ENCODE results near the gene ZBTB5.

DNA sequence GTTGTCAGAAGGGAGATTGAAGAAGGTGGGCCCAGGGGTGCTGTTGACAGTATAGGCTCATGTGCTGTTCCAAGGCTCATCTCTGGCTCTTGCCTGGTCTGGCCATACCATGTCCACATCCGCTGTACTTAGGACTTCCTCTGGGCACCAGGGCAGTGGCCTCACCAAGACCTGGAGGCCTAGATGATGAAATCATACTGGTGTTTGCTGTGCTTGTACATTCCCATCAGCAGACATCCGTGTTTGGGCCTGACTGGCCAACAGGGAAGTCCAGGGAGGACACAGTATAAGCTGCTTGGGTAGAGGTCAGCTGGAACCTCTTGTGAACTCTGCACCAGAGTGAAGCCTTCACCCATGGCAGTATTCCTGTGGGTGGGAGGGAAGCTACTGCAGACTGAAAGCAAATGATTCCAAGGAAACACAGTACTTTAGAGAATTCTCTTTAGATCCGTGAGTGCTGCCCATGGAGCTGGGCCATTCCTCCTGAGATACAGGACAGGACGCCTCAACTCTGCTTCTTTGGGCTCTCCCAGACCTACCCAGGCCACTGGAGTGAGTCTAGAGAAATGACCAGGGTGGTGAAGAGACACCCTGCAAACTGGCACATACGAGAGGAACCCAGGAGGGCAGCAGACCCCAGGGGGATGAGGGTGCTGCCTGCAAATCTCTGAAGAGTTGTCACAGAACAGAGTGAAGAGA, 43.0 kb upstream of the ZBTB5 start:
- TF ChIP-seq, protein P1, sequence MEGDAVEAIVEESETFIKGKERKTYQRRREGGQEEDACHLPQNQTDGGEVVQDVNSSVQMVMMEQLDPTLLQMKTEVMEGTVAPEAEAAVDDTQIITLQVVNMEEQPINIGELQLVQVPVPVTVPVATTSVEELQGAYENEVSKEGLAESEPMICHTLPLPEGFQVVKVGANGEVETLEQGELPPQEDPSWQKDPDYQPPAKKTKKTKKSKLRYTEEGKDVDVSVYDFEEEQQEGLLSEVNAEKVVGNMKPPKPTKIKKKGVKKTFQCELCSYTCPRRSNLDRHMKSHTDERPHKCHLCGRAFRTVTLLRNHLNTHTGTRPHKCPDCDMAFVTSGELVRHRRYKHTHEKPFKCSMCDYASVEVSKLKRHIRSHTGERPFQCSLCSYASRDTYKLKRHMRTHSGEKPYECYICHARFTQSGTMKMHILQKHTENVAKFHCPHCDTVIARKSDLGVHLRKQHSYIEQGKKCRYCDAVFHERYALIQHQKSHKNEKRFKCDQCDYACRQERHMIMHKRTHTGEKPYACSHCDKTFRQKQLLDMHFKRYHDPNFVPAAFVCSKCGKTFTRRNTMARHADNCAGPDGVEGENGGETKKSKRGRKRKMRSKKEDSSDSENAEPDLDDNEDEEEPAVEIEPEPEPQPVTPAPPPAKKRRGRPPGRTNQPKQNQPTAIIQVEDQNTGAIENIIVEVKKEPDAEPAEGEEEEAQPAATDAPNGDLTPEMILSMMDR (IDR thresholded peaks at IDR 0.05): no peak
- TF ChIP-seq POLR2A (IDR thresholded peaks at IDR 0.05; ENCODE audit: low read length): no peak
- no peak for TF ChIP-seq SMC3 (IDR thresholded peaks at IDR 0.05)
- no peak for TF ChIP-seq RAD21 (conservative IDR thresholded peaks at IDR 0.05 in 1 of 2, IDR thresholded peaks at IDR 0.05 in 1 of 2)
- no peak for TF ChIP-seq EP300 (IDR thresholded peaks at IDR 0.05)
- TF ChIP-seq, protein P2, sequence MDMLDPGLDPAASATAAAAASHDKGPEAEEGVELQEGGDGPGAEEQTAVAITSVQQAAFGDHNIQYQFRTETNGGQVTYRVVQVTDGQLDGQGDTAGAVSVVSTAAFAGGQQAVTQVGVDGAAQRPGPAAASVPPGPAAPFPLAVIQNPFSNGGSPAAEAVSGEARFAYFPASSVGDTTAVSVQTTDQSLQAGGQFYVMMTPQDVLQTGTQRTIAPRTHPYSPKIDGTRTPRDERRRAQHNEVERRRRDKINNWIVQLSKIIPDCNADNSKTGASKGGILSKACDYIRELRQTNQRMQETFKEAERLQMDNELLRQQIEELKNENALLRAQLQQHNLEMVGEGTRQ (IDR thresholded peaks at IDR 0.05): no peak
- TF ChIP-seq, protein P3, sequence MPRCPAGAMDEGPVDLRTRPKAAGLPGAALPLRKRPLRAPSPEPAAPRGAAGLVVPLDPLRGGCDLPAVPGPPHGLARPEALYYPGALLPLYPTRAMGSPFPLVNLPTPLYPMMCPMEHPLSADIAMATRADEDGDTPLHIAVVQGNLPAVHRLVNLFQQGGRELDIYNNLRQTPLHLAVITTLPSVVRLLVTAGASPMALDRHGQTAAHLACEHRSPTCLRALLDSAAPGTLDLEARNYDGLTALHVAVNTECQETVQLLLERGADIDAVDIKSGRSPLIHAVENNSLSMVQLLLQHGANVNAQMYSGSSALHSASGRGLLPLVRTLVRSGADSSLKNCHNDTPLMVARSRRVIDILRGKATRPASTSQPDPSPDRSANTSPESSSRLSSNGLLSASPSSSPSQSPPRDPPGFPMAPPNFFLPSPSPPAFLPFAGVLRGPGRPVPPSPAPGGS (IDR thresholded peaks at IDR 0.05): no peak
- TF ChIP-seq, protein P4, sequence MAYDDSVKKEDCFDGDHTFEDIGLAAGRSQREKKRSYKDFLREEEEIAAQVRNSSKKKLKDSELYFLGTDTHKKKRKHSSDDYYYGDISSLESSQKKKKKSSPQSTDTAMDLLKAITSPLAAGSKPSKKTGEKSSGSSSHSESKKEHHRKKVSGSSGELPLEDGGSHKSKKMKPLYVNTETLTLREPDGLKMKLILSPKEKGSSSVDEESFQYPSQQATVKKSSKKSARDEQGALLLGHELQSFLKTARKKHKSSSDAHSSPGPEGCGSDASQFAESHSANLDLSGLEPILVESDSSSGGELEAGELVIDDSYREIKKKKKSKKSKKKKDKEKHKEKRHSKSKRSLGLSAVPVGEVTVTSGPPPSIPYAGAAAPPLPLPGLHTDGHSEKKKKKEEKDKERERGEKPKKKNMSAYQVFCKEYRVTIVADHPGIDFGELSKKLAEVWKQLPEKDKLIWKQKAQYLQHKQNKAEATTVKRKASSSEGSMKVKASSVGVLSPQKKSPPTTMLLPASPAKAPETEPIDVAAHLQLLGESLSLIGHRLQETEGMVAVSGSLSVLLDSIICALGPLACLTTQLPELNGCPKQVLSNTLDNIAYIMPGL (CRISPR knock-in tag; IDR thresholded peaks at IDR 0.05; ENCODE audit: borderline replicate concordance): no peak
- no peak for TF ChIP-seq JUNB (IDR thresholded peaks at IDR 0.05)
- no peak for TF ChIP-seq RFX5 (IDR thresholded peaks at IDR 0.05)
- TF ChIP-seq MAZ (IDR thresholded peaks at IDR 0.05; ENCODE audit: borderline replicate concordance, low read depth, low read length): no peak
- no peak for TF ChIP-seq KDM5A (IDR thresholded peaks at IDR 0.05)

Measured in A549 (cell line).